DMS 273 (cell line): Measurements from ENCODE around the gene ATP5MK.
A peak's percentile ranks its signal among the peaks of the same experiment; 100 is the strongest.
"Not testable (repeated sequence)": the region's sequence is repeated elsewhere in the genome, so short reads cannot be mapped to it uniquely, and the experiment has no call there.

ENCODE experiments used
- DNase-seq: peaks from one replicate; lab custom pipeline; 2025; ENCODE audit not compliant: unreplicated experiment; lab: John Stamatoyannopoulos, UW

ATP5MK gene, protein sequence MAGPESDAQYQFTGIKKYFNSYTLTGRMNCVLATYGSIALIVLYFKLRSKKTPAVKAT

GRCh38 chr10:103396067-103396788 is at the start of gene ATP5MK, which contains the start of gene PDCD11:
ATP5MK (minus strand) TSS chr10:103396475; CDS start chr10:103392457, 4,018 bp downstream.
PDCD11 (plus strand) TSS chr10:103396626; CDS start chr10:103398427, 1,801 bp downstream.
- peak; percentile 98 for DNase-seq

GRCh38 chr10:103445366-103445765 is 49.1 kb upstream of the ATP5MK start:
- DNase-seq, result no peak

- DNase-seq, result no peak
These were observed 48.2 kb upstream of the ATP5MK start for GRCh38 chr10:103444478-103444877.

- DNase-seq, result no peak
These were observed 47.4 kb upstream of the ATP5MK start for GRCh38 chr10:103443475-103444185.

DNA sequence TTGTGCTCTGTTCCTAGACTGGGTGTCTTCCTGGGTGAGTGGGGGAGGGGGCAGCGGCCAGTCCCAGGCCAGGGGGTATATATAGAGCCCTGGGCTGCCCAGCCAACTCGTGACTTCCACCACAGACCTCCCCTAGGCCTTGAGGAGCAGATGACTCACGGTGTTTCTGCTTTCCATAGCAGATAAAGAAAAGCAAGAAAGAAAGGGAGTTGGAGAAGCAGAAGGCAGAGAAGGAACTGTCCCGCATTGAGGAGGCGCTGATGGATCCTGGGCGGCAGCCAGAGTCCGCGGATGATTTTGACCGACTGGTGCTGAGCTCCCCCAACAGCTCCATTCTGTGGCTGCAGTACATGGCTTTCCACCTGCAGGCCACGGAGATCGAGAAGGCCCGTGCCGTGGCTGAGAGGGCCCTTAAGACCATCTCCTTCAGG is 45.8 kb upstream of the ATP5MK start:
- DNase-seq, result no peak

GRCh38 chr10:103441611-103442010 is 45.3 kb upstream of the ATP5MK start:
- no peak for DNase-seq

DNA sequence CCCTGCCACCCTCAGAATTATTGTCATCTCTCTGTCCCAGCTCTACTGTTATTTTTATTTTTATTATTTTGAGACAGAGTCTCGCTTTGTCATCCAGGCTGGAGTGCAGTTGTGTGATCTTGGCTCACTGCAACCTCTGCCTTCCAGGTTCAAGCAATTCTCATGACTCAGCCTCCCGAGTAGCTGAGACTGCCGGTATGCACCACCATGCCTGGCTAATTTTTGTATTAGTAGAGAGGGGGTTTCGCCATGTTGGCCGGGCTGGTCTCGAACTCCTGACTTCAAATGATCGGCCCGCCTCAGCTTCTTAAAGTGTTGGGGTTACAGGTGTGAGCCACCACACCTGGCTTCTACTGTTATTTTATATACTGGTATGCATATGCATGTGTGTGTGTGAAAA is 44.9 kb upstream of the ATP5MK start:
- DNase-seq, result no peak

- no peak for DNase-seq
These were observed 44.1 kb upstream of the ATP5MK start for GRCh38 chr10:103440416-103440815.

GRCh38 chr10:103439776-103440175 is 43.5 kb upstream of the ATP5MK start:
- DNase-seq, result no peak

DNA sequence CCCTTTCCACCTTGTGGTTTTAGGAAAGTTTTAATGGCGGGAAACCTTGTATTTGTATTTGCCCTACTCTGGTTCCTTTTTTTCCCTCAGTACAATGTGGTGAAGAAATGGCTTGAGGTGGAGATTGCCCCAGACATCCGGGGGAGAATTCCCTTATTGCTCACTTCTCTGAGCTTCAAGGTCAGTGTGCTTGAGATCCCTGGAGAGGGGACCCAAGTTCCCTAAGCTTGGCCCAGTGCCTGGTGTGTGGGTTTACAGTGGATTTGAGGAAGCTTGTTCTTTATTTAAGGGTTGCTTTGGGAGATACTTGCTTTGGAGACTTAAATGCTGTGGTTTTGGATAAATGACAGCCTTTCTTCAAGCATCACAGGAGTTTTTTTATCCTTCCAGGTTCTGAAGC is 37.6 kb upstream of the ATP5MK start:
- no peak for DNase-seq

DNA sequence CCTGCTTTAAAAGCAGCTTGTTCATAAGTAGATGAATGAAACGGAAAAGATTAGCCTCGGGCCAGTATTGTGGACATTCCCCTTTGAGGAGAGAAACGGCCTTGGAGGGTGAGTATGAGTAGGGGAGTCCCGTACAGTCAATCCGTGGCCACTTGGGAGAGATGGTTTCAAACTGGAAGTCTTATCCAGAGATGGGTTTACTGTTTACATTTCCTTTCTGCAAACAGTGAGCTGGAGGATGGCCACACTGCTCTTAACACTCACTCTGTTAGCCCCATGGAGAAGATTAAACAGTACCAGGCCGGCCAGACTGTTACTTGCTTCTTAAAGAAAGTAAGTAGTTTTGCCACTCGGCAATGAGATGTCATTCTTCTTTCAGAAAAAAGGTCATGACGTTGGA is 35.6 kb upstream of the ATP5MK start:
- no peak for DNase-seq

DNA sequence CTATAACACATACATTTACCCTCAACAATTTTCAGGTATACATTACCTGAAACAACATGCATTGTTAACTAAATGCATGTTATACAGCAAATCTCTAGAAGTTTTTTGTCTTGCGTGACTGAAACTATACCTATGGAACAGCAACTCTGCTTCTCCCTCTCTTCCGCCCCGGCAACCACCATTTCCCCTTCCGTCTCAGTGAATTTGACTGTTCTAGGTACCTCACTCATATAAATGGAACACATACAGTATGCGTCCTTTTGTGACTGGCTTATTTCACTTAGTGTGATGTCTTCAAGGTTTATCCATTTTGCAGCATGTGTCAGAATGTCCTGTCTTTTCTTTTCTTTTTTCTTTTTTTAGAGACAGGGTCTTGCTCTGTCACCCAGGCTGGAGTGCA is 33.4 kb upstream of the ATP5MK start:
- DNase-seq, result no peak

GRCh38 chr10:103428989-103429643 is 32.8 kb upstream of the ATP5MK start:
- DNase-seq, result no peak

DNA sequence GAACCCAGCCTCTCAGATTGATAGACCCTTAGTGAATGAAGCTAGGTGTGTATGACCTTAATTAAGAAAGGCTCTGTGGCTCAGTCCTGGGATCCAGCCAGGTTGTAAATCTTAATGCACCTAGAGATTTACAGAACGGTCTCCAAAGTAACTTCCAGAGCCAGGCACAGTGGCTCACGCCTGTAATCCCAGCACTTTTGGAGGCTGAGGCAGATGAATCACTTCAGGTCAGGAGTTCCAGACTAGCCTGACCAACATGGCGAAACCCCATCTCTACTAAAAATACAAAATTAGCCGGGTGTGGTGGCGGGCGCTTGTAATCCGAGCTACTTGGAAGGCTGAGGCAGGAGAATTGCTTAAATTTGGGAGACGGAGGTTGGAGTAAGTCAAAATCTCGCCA is 31.6 kb upstream of the ATP5MK start:
- no peak for DNase-seq

GRCh38 chr10:103423748-103424147 is 27.5 kb upstream of the ATP5MK start:
- DNase-seq, result no peak

DNA sequence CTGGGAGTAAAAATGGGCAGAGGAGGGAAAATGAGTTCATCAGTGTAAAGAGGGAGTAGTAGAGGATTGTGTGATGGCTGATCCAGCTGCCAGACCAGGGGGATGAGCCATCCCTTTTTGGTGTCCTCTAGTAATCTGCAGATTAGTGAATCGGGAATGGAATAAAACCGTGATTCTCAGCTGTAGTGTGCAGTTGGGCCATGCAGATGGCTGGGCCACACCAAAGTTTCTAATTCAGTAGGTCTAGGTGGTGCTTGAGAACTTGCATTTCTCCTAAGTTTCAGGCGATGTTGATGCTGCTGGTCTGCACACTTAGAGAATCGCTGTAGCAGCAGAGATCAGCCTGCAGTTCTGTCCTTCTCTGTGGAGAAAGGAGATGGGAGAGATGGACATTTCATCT is 22.8 kb upstream of the ATP5MK start:
- DNase-seq, result no peak

GRCh38 chr10:103417601-103418000 is 21.3 kb upstream of the ATP5MK start:
- no peak for DNase-seq

DNA sequence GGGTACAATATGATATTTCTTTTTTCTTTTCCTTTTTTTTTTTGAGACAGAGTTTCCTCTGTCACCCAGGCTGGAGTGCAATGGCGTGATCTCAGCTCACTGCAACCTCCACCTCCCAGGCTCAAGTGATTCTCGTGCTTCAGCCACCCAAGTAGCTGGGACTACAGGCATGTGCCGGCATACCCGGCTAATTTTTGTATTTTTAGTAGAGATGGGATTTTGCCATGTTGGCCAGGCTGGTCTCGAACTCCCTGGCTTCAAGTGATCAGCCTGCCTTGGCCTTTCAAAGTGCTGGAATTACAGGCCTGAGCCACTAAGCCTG is 20.8 kb upstream of the ATP5MK start:
- not testable (repeated sequence) for DNase-seq

- DNase-seq, result peak; percentile 70
These were observed 20.3 kb upstream of the ATP5MK start for GRCh38 chr10:103416436-103417147.

- DNase-seq, result no peak
These were observed 19.3 kb upstream of the ATP5MK start for GRCh38 chr10:103415581-103415980.

GRCh38 chr10:103413564-103413963 is 17.3 kb upstream of the ATP5MK start:
- DNase-seq, result no peak
